Liver (tissue), 9 donors: ENCODE measurements around the gene KANSL3. TPM values are rescaled to one million over a fixed set of nuclear protein-coding genes. Genes with fewer than 3 reads are reported as not detected.

Experiments used
- DNase-seq: peaks from one replicate; pipeline ENCODE4 v3.0.0-alpha.2; 2017; ENCODE audit warnings: low spot score
- H3K27ac ChIP-seq, 2 donors: one replicate each; pipeline ENCODE4 v1.7.0; 2013; ENCODE audit warnings: inconsistent platforms in 2 of 2, low read length in 2 of 2, control low read depth in 1 of 2, low read depth in 1 of 2, mild to moderate bottlenecking in 1 of 2
- H3K27me3 ChIP-seq, 4 donors: one replicate each; pipeline versions ENCODE4 v1.6.1 to v1.7.0; 2013; ENCODE audit warnings: low read length in 3 of 4, inconsistent platforms in 1 of 4, mild to moderate bottlenecking in 1 of 4, moderate library complexity in 1 of 4; ENCODE audit not compliant: control insufficient read depth in 4 of 4, insufficient read depth in 4 of 4
- H3K36me3 ChIP-seq, 4 donors: one replicate each; pipeline versions ENCODE4 v1.6.1 to v1.7.0; 2013; ENCODE audit warnings: low read length in 3 of 4, mild to moderate bottlenecking in 3 of 4, low read depth in 1 of 4, moderate library complexity in 1 of 4; ENCODE audit not compliant: control insufficient read depth in 4 of 4, insufficient read depth in 3 of 4
- H3K4me1 ChIP-seq, 4 donors: one replicate each; pipeline versions ENCODE4 v1.6.1 to v1.7.0; 2013; ENCODE audit warnings: low read length in 3 of 4, mild to moderate bottlenecking in 3 of 4, moderate library complexity in 1 of 4; ENCODE audit not compliant: control insufficient read depth in 4 of 4, insufficient read depth in 4 of 4
- H3K4me3 ChIP-seq, 3 donors: one replicate each; pipeline versions ENCODE4 v1.6.1 to v1.7.0; 2013; ENCODE audit warnings: low read length in 3 of 3, control low read depth in 1 of 3, low read depth in 1 of 3, mild to moderate bottlenecking in 1 of 3
- H3K9ac ChIP-seq, 2 donors: one replicate each; pipeline ENCODE4 v1.7.0; 2013; ENCODE audit warnings: low read length in 2 of 2, mild to moderate bottlenecking in 2 of 2, moderate library complexity in 2 of 2, control low read depth in 1 of 2, low read depth in 1 of 2
- H3K9me3 ChIP-seq, 4 donors: one replicate each; pipeline versions ENCODE4 v1.6.1 to v1.7.0; 2013; ENCODE audit warnings: low read length in 3 of 4; ENCODE audit not compliant: control insufficient read depth in 4 of 4
- ATF3 ChIP-seq: IDR thresholded peaks from 2 replicates; pipeline ENCODE4 v1.6.1; 2016; ENCODE audit warnings: antibody characterized with exemption
- CTCF ChIP-seq: fragments of 150-350 bp; IDR thresholded peaks from 2 replicates; pipeline ENCODE4 v1.5.1; 2017; ENCODE audit warnings: improper control_type of control experiment, low read depth, low read length; ENCODE audit not compliant: missing input control
- EGR1 ChIP-seq, 2 donors: IDR thresholded peaks; 2 replicates each; pipeline ENCODE4 v1.6.1; 2016 to 2018; ENCODE audit warnings: antibody characterized with exemption in 2 of 2, low read depth in 2 of 2
- FOXA1 ChIP-seq: IDR thresholded peaks from 2 replicates; pipeline ENCODE4 v1.6.1; 2016; ENCODE audit warnings: antibody characterized with exemption
- FOXA2 ChIP-seq: IDR thresholded peaks from 2 replicates; pipeline ENCODE4 v1.6.1; 2016; ENCODE audit warnings: antibody characterized with exemption
- GABPA ChIP-seq, 2 donors: IDR thresholded peaks in 1 of 2; conservative IDR thresholded peaks in 1 of 2; 2 replicates each; pipeline ENCODE4 v1.6.1; 2016; ENCODE audit warnings: antibody characterized with exemption in 2 of 2, mild to moderate bottlenecking in 1 of 2, moderate library complexity in 1 of 2
- HNF4A ChIP-seq, 2 donors: conservative IDR thresholded peaks; 2 replicates each; pipeline ENCODE4 v1.6.1; 2016; ENCODE audit warnings: antibody characterized with exemption in 2 of 2, mild to moderate bottlenecking in 2 of 2
- HNF4G ChIP-seq: IDR thresholded peaks from 2 replicates; pipeline ENCODE4 v1.6.1; 2016; ENCODE audit warnings: antibody characterized with exemption
- JUND ChIP-seq, 2 donors: IDR thresholded peaks; 2 replicates each; pipeline ENCODE4 v1.6.1; 2016; ENCODE audit warnings: antibody characterized with exemption in 2 of 2
- MAX ChIP-seq: IDR thresholded peaks from 2 replicates; pipeline ENCODE4 v1.6.1; 2016; ENCODE audit warnings: antibody characterized with exemption
- NR2F2 ChIP-seq: IDR thresholded peaks from 2 replicates; pipeline ENCODE4 v1.6.1; 2016; ENCODE audit warnings: antibody characterized with exemption
- RAD21 ChIP-seq, 2 donors: IDR thresholded peaks; 2 replicates each; pipeline ENCODE4 v1.6.1; 2016; ENCODE audit warnings: antibody characterized with exemption in 2 of 2, mild to moderate bottlenecking in 2 of 2
- REST ChIP-seq: IDR thresholded peaks from 2 replicates; pipeline ENCODE4 v1.6.1; 2016; ENCODE audit warnings: antibody characterized with exemption, mild to moderate bottlenecking
- RXRA ChIP-seq, 2 donors: IDR thresholded peaks; 2 replicates each; pipeline ENCODE4 v1.6.1; 2017 to 2018; ENCODE audit warnings: antibody characterized with exemption in 2 of 2, mild to moderate bottlenecking in 1 of 2
- TAF1 ChIP-seq: conservative IDR thresholded peaks from 2 replicates; pipeline ENCODE4 v1.6.1; 2016; ENCODE audit warnings: antibody characterized with exemption, mild to moderate bottlenecking
- ZBTB33 ChIP-seq: IDR thresholded peaks from 2 replicates; pipeline ENCODE4 v1.6.1; 2016; ENCODE audit warnings: antibody characterized with exemption
- WGBS: extraction: QIAGEN DNeasy Blood & Tissue Kit; methylation state at CpG from one replicate; pipeline ENCODE4 v1.1.7; 2013; 5-methylcytosine and 5-hydroxymethylcytosine counted together
- polyA plus RNA-seq, 2 donors: library from polyadenylated mRNA; stranded (reverse) in 1 of 2; unstranded in 1 of 2; fragments of 200-250 nt in 1 of 2; fragments of >200 nt in 1 of 2; fragmentation: Nextera tagmentation in 1 of 2; extraction: Ambion mirVana in 1 of 2; gene quantifications; one replicate each; pipeline versions ENCODE4 v1.2.1 to v1.2.3, GENCODE V29; 2013 to 2015
- total RNA-seq, 2 donors: library from RNA; depleted of rRNA; stranded (reverse); fragments of >200 nt; gene quantifications; one replicate each; pipeline ENCODE4 v1.2.3, GENCODE V29; 2014
- donor health status: healthy.
- donor health status: healthy.
- donor health status: healthy.
- donor health status: healthy.
- donor health status: healthy.

KANSL3 gene
- total and polyA plus RNA-seq, 4 donors = 8.3 to 30.5 (median 18.6) TPM

- DNase-seq = peak; percentile 61
- Histone ChIP-seq H3K27ac (peak overlapping the region; percentile 95), H3K36me3 (peaks cover 0 to 3% (median 1%) of the 10 kb centered on the region in 4 donors), H3K4me3 (peak overlapping the region; percentile 26 to 77 (median 74)), H3K9ac (peak overlapping the region; percentile 41 to 88), H3K9me3 (no peaks in the 10 kb centered on the region), H3K4me1 (peaks cover 6 to 47% (median 28%) of the 10 kb centered on the region in 4 donors), H3K27me3 (no peaks in the 10 kb centered on the region)
- WGBS = 65% methylated on average over 14 of the region's 14 CpGs
- TF ChIP-seq HNF4A (conservative IDR thresholded peaks at IDR 0.05) = peak; percentile 70 to 81
- TF ChIP-seq GABPA (IDR thresholded peaks at IDR 0.05 in 1 of 2, conservative IDR thresholded peaks at IDR 0.05 in 1 of 2) = no peak
- peak; percentile 34 for TF ChIP-seq FOXA1
- TF ChIP-seq NR2F2 = no peak
- no peak for TF ChIP-seq JUND (IDR thresholded peaks at IDR 0.05)
- TF ChIP-seq HNF4G = peak; percentile 62
- TF ChIP-seq EGR1 (IDR thresholded peaks at IDR 0.05; ENCODE audit: low read depth in 2 of 2) = no peak
- TF ChIP-seq REST = no peak
- TF ChIP-seq RAD21 (IDR thresholded peaks at IDR 0.05) = no peak
- peak in 1 of 2 donors; percentile 43 for TF ChIP-seq RXRA (IDR thresholded peaks at IDR 0.05)
These were observed 87.1 kb downstream of the KANSL3 start for GRCh38 chr2:96550787-96551604.

- H3K27ac ChIP-seq = peak overlapping the region; percentile 95
- no peaks in the 10 kb centered on the region for H3K9me3 ChIP-seq
- peak overlapping the region; percentile 63 to 77 (median 74) for H3K4me3 ChIP-seq
- H3K36me3 ChIP-seq = peaks cover 0 to 3% (median 1%) of the 10 kb centered on the region in 4 donors
- WGBS = 39% methylated on average over 61 of the region's 61 CpGs
- DNase-seq = peak; percentile 80
- H3K4me1 ChIP-seq = peaks cover 6 to 47% (median 28%) of the 10 kb centered on the region in 4 donors
- H3K27me3 ChIP-seq = no peaks in the 10 kb centered on the region
- peak overlapping the region; percentile 41 to 88 for H3K9ac ChIP-seq
- TF ChIP-seq HNF4G (peak; percentile 63), CTCF (peak; percentile 93), ZBTB33 (no peak), JUND (IDR thresholded peaks at IDR 0.05) (no peak), EGR1 (IDR thresholded peaks at IDR 0.05; ENCODE audit: low read depth in 2 of 2) (no peak), FOXA1 (peak; percentile 8), RXRA (IDR thresholded peaks at IDR 0.05) (peak in 1 of 2 donors; percentile 5), REST (peak; percentile 35), ATF3 (no peak), FOXA2 (no peak), TAF1 (peak; percentile 57), GABPA (IDR thresholded peaks at IDR 0.05 in 1 of 2, conservative IDR thresholded peaks at IDR 0.05 in 1 of 2) (peak in 1 of 2 donors; percentile 10), HNF4A (conservative IDR thresholded peaks at IDR 0.05) (peak; percentile 76 to 80), NR2F2 (no peak), MAX (no peak)
These were observed 87.9 kb downstream of the KANSL3 start for GRCh38 chr2:96549967-96550786.
